ENCODE results near the gene RAB27B.

The RAB27B gene

GRCh38 chr18:54882318-54882717, 54.0 kb downstream of the RAB27B start:
- H3K9me3 ChIP-seq (ENCODE audit: insufficient read depth, low read length, severe bottlenecking) = no peaks in the 10 kb centered on the region
- no peak overlapping the region for H2AFZ ChIP-seq (ENCODE audit: low read depth, low read length)
- DNase-seq (no peak), ATAC-seq (ENCODE audit: insufficient read depth, low read depth) (no peak)
- no peak overlapping the region for H3K4me3 ChIP-seq (ENCODE audit: low read depth in 1 of 2, low read length in 2 of 2)
- no peaks in the 10 kb centered on the region for H3K36me3 ChIP-seq (ENCODE audit: insufficient read depth, low read length)
- no peak overlapping the region for H3K9ac ChIP-seq (ENCODE audit: low read depth, low read length)
- H3K4me2 ChIP-seq (ENCODE audit: insufficient read depth, low read length) = no peak overlapping the region
- no peaks in the 10 kb centered on the region for H3K27me3 ChIP-seq (ENCODE audit: insufficient read depth, low read length, poor library complexity)
- H3K4me1 ChIP-seq (ENCODE audit: insufficient read depth, low read length) = no peaks in the 10 kb centered on the region
- H4K20me1 ChIP-seq (ENCODE audit: insufficient read depth, low read length) = no peaks in the 10 kb centered on the region
- H3K79me2 ChIP-seq (ENCODE audit: insufficient read depth, low read length) = no peaks in the 10 kb centered on the region
- no peak for TF ChIP-seq EZH2 (IDR thresholded peaks at IDR 0.05; ENCODE audit: borderline replicate concordance, low read depth, low read length, severe bottlenecking)
- no peak for TF ChIP-seq CTCF (IDR thresholded peaks at IDR 0.05; ENCODE audit: borderline replicate concordance, extremely low read depth, low read length, poor library complexity, severe bottlenecking)
- no peak overlapping the region for H3K27ac ChIP-seq (ENCODE audit: low read length)

DNA sequence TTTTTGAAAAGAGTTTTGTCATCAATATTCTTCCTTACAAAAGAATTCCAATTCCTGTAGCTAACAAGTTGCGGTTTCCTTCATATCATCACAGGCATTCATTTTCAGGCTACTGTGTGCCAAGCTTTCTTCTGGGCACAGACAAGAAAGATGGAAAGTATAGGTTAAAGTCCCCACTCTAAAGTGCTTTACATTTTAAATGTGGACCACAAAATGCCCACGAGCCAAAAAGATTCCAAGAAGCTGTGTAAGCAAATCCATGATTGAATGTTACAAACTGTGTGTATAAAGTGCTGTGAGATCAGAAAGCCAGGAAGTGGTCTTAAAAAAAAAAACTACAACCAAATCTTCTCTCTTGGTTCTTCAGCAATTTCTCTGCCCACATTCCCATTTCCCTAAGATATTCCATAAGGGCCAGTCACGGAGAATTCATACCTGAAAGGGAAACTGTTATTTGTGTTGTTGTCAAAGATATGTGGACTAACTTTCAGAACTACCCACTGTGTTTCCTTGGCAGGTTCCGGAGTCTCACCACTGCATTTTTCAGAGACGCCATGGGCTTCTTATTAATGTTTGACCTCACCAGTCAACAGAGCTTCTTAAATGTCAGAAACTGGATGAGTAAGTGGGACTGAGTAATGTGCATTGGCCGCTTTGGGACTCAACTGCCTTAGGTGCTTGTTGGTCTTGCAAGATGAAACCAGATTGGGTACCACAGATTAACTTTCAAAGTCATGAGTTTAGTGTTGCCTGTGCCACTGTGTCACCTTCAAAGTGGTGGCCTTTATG, 55.7 kb downstream of the RAB27B start:
- Histone ChIP-seq H3K9ac (ENCODE audit: low read depth, low read length) (no peak overlapping the region), H3K4me3 (ENCODE audit: low read depth in 1 of 2, low read length in 2 of 2) (no peak overlapping the region), H3K4me2 (ENCODE audit: insufficient read depth, low read length) (no peak overlapping the region), H3K27ac (ENCODE audit: low read length) (no peak overlapping the region), H3K36me3 (ENCODE audit: insufficient read depth, low read length) (no peaks in the 10 kb centered on the region), H3K79me2 (ENCODE audit: insufficient read depth, low read length) (no peaks in the 10 kb centered on the region), H3K27me3 (ENCODE audit: insufficient read depth, low read length, poor library complexity) (no peaks in the 10 kb centered on the region), H2AFZ (ENCODE audit: low read depth, low read length) (no peak overlapping the region), H3K9me3 (ENCODE audit: insufficient read depth, low read length, severe bottlenecking) (no peaks in the 10 kb centered on the region), H4K20me1 (ENCODE audit: insufficient read depth, low read length) (no peaks in the 10 kb centered on the region), H3K4me1 (ENCODE audit: insufficient read depth, low read length) (no peaks in the 10 kb centered on the region)
- ATAC-seq (ENCODE audit: insufficient read depth, low read depth) = no peak
- no peak for DNase-seq
- TF ChIP-seq CTCF (IDR thresholded peaks at IDR 0.05; ENCODE audit: borderline replicate concordance, extremely low read depth, low read length, poor library complexity, severe bottlenecking) (no peak), EZH2 (IDR thresholded peaks at IDR 0.05; ENCODE audit: borderline replicate concordance, low read depth, low read length, severe bottlenecking) (no peak)

- DNase-seq (no peak), ATAC-seq (ENCODE audit: insufficient read depth, low read depth) (no peak)
- no peak overlapping the region for H3K4me2 ChIP-seq (ENCODE audit: insufficient read depth, low read length)
- no peaks in the 10 kb centered on the region for H3K4me1 ChIP-seq (ENCODE audit: insufficient read depth, low read length)
- H3K27me3 ChIP-seq (ENCODE audit: insufficient read depth, low read length, poor library complexity) = no peaks in the 10 kb centered on the region
- H2AFZ ChIP-seq (ENCODE audit: low read depth, low read length) = no peak overlapping the region
- H3K79me2 ChIP-seq (ENCODE audit: insufficient read depth, low read length) = no peaks in the 10 kb centered on the region
- H3K36me3 ChIP-seq (ENCODE audit: insufficient read depth, low read length) = no peaks in the 10 kb centered on the region
- no peak for TF ChIP-seq CTCF (IDR thresholded peaks at IDR 0.05; ENCODE audit: borderline replicate concordance, extremely low read depth, low read length, poor library complexity, severe bottlenecking)
- TF ChIP-seq EZH2 (IDR thresholded peaks at IDR 0.05; ENCODE audit: borderline replicate concordance, low read depth, low read length, severe bottlenecking) = no peak
- no peak overlapping the region for H3K9ac ChIP-seq (ENCODE audit: low read depth, low read length)
- H3K27ac ChIP-seq (ENCODE audit: low read length) = no peak overlapping the region
- no peaks in the 10 kb centered on the region for H3K9me3 ChIP-seq (ENCODE audit: insufficient read depth, low read length, severe bottlenecking)
- no peak overlapping the region for H3K4me3 ChIP-seq (ENCODE audit: low read depth in 1 of 2, low read length in 2 of 2)
- H4K20me1 ChIP-seq (ENCODE audit: insufficient read depth, low read length) = no peaks in the 10 kb centered on the region
Observed at GRCh38 chr18:54888378-54888777, 60.1 kb downstream of the RAB27B start.
